Ascending aorta (tissue), 2 donors: ENCODE data around the gene STARD7. TPM values are rescaled to one million over a fixed set of nuclear protein-coding genes. Genes with fewer than 3 reads are reported as not detected.

Experiments
- DNase-seq, 2 donors: peaks; one replicate each; pipeline ENCODE4 v3.0.0-alpha.2; 2019; ENCODE audit warnings: low spot score in 2 of 2
- H3K27ac ChIP-seq, 2 donors: fragments of 200-600 bp; sonication (generic); one replicate each; pipeline ENCODE4 v1.5.1; 2016 to 2017; ENCODE audit warnings: mild to moderate bottlenecking in 1 of 2
- H3K27me3 ChIP-seq: fragments of 200-600 bp; sonication (generic); one replicate; pipeline ENCODE4 v1.5.1; 2017
- H3K36me3 ChIP-seq, 2 donors: fragments of 200-600 bp; sonication (generic); one replicate each; pipeline ENCODE4 v1.5.1; 2016
- H3K4me1 ChIP-seq, 2 donors: fragments of 200-600 bp; sonication (generic); one replicate each; pipeline ENCODE4 v1.5.1; 2016 to 2017; ENCODE audit warnings: mild to moderate bottlenecking in 1 of 2
- H3K4me3 ChIP-seq, 2 donors: fragments of 200-600 bp; sonication (generic); one replicate each; pipeline ENCODE4 v1.5.1; 2016 to 2017; ENCODE audit warnings: mild to moderate bottlenecking in 1 of 2
- H3K9me3 ChIP-seq, 2 donors: fragments of 200-600 bp; sonication (generic); one replicate each; pipeline ENCODE4 v1.5.1; 2016
- intact Hi-C: fragments of 100-400 bp; cut with DNase I; formaldehyde crosslinking; loops from one replicate; pipeline ENCODE4 v1.15.1; 2023
- total RNA-seq: library from RNA; depleted of rRNA; stranded (reverse); fragments of >200 nt; gene quantifications from one replicate; pipeline ENCODE4 v1.1.0, GENCODE V29; 2016
- TF ChIP-seq, protein P1 (sequence below), 3 experiments: fragments of 200-600 bp in 2 of 3; fragments of 450-650 bp in 1 of 3; sonication (generic) in 2 of 3; IDR thresholded peaks; one replicate each; pipeline ENCODE4 v1.5.1; 2016 to 2019; ENCODE audit warnings: antibody characterized with exemption in 3 of 3, mild to moderate bottlenecking in 1 of 3, moderate library complexity in 1 of 3

Gene STARD7
- total RNA-seq, 1 donor from 2014 or later: 85.6 TPM

GRCh38 chr2:96175951-96176350, 32.7 kb downstream of the STARD7 start:
- TF ChIP-seq, protein P1, sequence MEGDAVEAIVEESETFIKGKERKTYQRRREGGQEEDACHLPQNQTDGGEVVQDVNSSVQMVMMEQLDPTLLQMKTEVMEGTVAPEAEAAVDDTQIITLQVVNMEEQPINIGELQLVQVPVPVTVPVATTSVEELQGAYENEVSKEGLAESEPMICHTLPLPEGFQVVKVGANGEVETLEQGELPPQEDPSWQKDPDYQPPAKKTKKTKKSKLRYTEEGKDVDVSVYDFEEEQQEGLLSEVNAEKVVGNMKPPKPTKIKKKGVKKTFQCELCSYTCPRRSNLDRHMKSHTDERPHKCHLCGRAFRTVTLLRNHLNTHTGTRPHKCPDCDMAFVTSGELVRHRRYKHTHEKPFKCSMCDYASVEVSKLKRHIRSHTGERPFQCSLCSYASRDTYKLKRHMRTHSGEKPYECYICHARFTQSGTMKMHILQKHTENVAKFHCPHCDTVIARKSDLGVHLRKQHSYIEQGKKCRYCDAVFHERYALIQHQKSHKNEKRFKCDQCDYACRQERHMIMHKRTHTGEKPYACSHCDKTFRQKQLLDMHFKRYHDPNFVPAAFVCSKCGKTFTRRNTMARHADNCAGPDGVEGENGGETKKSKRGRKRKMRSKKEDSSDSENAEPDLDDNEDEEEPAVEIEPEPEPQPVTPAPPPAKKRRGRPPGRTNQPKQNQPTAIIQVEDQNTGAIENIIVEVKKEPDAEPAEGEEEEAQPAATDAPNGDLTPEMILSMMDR (IDR thresholded peaks at IDR 0.05): no peak
- no peaks in the 10 kb centered on the region for H3K27me3 ChIP-seq
- no peaks in the 10 kb centered on the region for H3K36me3 ChIP-seq
- intact Hi-C loops: loop anchor here (2.0 to 10.0 kb wide), 3 partner anchors 61 to 183 kb away; partner anchors contain the start of gene ADRA2B
- H3K27ac ChIP-seq: no peak overlapping the region
- H3K4me1 ChIP-seq: no peaks in the 10 kb centered on the region
- H3K9me3 ChIP-seq: no peaks in the 10 kb centered on the region
- DNase-seq: no peak
- H3K4me3 ChIP-seq: no peak overlapping the region

DNA sequence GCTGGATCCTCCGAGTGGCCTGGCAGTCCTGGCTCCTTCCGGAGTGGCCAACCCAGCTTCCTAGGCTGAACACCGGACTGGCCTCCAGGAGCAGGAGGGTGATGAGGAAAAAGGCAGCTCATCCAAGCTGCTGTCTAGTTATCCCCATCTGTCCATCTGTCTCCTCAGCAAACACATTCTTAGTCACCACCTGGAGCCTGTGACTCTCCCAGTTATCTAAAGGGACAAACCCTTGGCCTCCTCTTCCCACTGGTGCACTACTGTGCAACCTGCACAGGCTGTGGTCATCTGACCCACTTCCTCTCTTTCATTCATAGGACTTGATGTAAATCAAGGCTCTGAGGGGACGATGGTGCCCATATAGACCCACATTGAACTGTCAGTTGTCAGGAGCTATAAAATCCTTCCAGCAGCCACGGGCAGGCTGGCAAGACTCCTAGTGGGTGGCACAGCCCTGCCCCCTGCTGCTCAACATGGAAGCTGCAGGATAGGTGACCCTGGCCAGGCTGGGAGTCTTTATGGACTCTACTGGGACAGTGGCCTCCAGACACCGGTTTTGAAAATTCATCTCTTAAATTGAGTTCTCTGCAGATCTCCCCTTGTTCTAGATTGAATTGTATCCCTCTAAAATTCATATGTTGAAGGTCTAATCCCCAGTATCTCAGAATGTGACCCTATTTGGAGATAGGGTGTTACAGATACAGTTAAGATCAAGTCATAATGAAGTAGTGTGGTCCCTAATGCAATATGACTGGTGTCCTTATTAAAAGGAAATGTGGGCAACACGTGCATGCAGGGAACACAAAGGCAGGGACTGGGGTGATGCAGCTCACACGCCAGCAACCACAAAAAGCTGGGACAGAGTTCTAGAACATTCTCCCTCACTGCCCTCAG, 34.1 kb downstream of the STARD7 start:
- Histone ChIP-seq H3K4me3 (no peak overlapping the region), H3K9me3 (no peaks in the 10 kb centered on the region), H3K27me3 (no peaks in the 10 kb centered on the region), H3K36me3 (no peaks in the 10 kb centered on the region), H3K27ac (no peak overlapping the region), H3K4me1 (no peaks in the 10 kb centered on the region)
- DNase-seq: peak; percentile 30 to 84
- intact Hi-C loops: loop anchor here (1.0 to 10.0 kb wide), 4 partner anchors 35 to 182 kb away; partner anchors contain the start of gene ADRA2B
- TF ChIP-seq, protein P1 (IDR thresholded peaks at IDR 0.05): peak; percentile 79 to 88 (median 86)

DNA sequence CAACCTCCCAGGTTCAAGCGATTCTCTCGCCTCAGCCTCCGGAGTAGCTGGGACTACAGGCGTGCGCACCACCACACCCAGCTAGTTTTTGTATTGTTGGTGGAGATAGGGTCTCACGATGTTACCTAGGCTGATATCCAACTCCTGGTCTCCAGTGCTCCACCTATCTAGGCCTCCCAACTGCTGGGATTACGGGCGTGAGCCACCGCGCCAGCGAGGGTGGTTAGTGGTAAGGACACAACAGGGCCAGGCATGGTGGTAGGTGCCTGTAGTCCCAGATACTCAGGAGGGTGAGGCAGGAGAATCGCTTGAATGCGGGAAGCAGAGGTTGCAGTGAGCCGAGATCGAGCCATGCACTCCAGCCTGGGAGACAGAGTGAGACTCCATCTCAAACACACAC, 36.8 kb downstream of the STARD7 start:
- no peak overlapping the region for H3K27ac ChIP-seq
- intact Hi-C loops: loop anchor here (10.0 kb wide), 2 partner anchors 57 to 147 kb away; partner anchors contain the start of gene ADRA2B
- H3K4me1 ChIP-seq: no peaks in the 10 kb centered on the region
- no peaks in the 10 kb centered on the region for H3K36me3 ChIP-seq
- no peak overlapping the region for H3K4me3 ChIP-seq
- DNase-seq: no peak
- no peaks in the 10 kb centered on the region for H3K27me3 ChIP-seq
- no peaks in the 10 kb centered on the region for H3K9me3 ChIP-seq
- TF ChIP-seq, protein P1 (IDR thresholded peaks at IDR 0.05): no peak

GRCh38 chr2:96170626-96171025, 38.0 kb downstream of the STARD7 start:
- no peaks in the 10 kb centered on the region for H3K4me1 ChIP-seq
- no peaks in the 10 kb centered on the region for H3K9me3 ChIP-seq
- no peak overlapping the region for H3K4me3 ChIP-seq
- intact Hi-C loops: loop anchor here (10.0 kb wide), 2 partner anchors 56 to 146 kb away; partner anchors contain the start of gene ADRA2B
- no peaks in the 10 kb centered on the region for H3K36me3 ChIP-seq
- TF ChIP-seq, protein P1 (IDR thresholded peaks at IDR 0.05): no peak
- H3K27ac ChIP-seq: no peak overlapping the region
- no peaks in the 10 kb centered on the region for H3K27me3 ChIP-seq
- DNase-seq: no peak

- TF ChIP-seq, protein P1 (IDR thresholded peaks at IDR 0.05): no peak
- no peaks in the 10 kb centered on the region for H3K27me3 ChIP-seq
- intact Hi-C loops: loop anchor here (10.0 kb wide), 2 partner anchors 55 to 145 kb away; partner anchors contain the start of gene ADRA2B
Observed at GRCh38 chr2:96169868-96170507, 38.6 kb downstream of the STARD7 start.

More at GRCh38 chr2:96169868-96170507, 38.6 kb downstream of the STARD7 start:
- H3K36me3 ChIP-seq: no peaks in the 10 kb centered on the region
- H3K9me3 ChIP-seq: no peaks in the 10 kb centered on the region
- no peak overlapping the region for H3K27ac ChIP-seq
- no peak for DNase-seq
- H3K4me1 ChIP-seq: no peaks in the 10 kb centered on the region
- no peak overlapping the region for H3K4me3 ChIP-seq
